Liver (tissue), 9 donors: ENCODE results near the gene B3GALT5. TPM values are rescaled to one million over a fixed set of nuclear protein-coding genes. Genes with fewer than 3 reads are reported as not detected.

Experiments used
- DNase-seq: peaks from one replicate; pipeline ENCODE4 v3.0.0-alpha.2; 2017; ENCODE audit warnings: low spot score
- H3K27ac ChIP-seq, 2 donors: one replicate each; pipeline ENCODE4 v1.7.0; 2013; ENCODE audit warnings: inconsistent platforms in 2 of 2, low read length in 2 of 2, control low read depth in 1 of 2, low read depth in 1 of 2, mild to moderate bottlenecking in 1 of 2
- H3K27me3 ChIP-seq, 4 donors: one replicate each; pipeline versions ENCODE4 v1.6.1 to v1.7.0; 2013; ENCODE audit warnings: low read length in 3 of 4, inconsistent platforms in 1 of 4, mild to moderate bottlenecking in 1 of 4, moderate library complexity in 1 of 4; ENCODE audit not compliant: control insufficient read depth in 4 of 4, insufficient read depth in 4 of 4
- H3K36me3 ChIP-seq, 4 donors: one replicate each; pipeline versions ENCODE4 v1.6.1 to v1.7.0; 2013; ENCODE audit warnings: low read length in 3 of 4, mild to moderate bottlenecking in 3 of 4, low read depth in 1 of 4, moderate library complexity in 1 of 4; ENCODE audit not compliant: control insufficient read depth in 4 of 4, insufficient read depth in 3 of 4
- H3K4me1 ChIP-seq, 4 donors: one replicate each; pipeline versions ENCODE4 v1.6.1 to v1.7.0; 2013; ENCODE audit warnings: low read length in 3 of 4, mild to moderate bottlenecking in 3 of 4, moderate library complexity in 1 of 4; ENCODE audit not compliant: control insufficient read depth in 4 of 4, insufficient read depth in 4 of 4
- H3K4me3 ChIP-seq, 3 donors: one replicate each; pipeline versions ENCODE4 v1.6.1 to v1.7.0; 2013; ENCODE audit warnings: low read length in 3 of 3, control low read depth in 1 of 3, low read depth in 1 of 3, mild to moderate bottlenecking in 1 of 3
- H3K9ac ChIP-seq, 2 donors: one replicate each; pipeline ENCODE4 v1.7.0; 2013; ENCODE audit warnings: low read length in 2 of 2, mild to moderate bottlenecking in 2 of 2, moderate library complexity in 2 of 2, control low read depth in 1 of 2, low read depth in 1 of 2
- H3K9me3 ChIP-seq, 4 donors: one replicate each; pipeline versions ENCODE4 v1.6.1 to v1.7.0; 2013; ENCODE audit warnings: low read length in 3 of 4; ENCODE audit not compliant: control insufficient read depth in 4 of 4
- EGR1 ChIP-seq, 2 donors: IDR thresholded peaks; 2 replicates each; pipeline ENCODE4 v1.6.1; 2016 to 2018; ENCODE audit warnings: antibody characterized with exemption in 2 of 2, low read depth in 2 of 2
- FOXA1 ChIP-seq: IDR thresholded peaks from 2 replicates; pipeline ENCODE4 v1.6.1; 2016; ENCODE audit warnings: antibody characterized with exemption
- FOXA2 ChIP-seq: IDR thresholded peaks from 2 replicates; pipeline ENCODE4 v1.6.1; 2016; ENCODE audit warnings: antibody characterized with exemption
- GABPA ChIP-seq, 2 donors: IDR thresholded peaks in 1 of 2; conservative IDR thresholded peaks in 1 of 2; 2 replicates each; pipeline ENCODE4 v1.6.1; 2016; ENCODE audit warnings: antibody characterized with exemption in 2 of 2, mild to moderate bottlenecking in 1 of 2, moderate library complexity in 1 of 2
- HNF4A ChIP-seq, 2 donors: conservative IDR thresholded peaks; 2 replicates each; pipeline ENCODE4 v1.6.1; 2016; ENCODE audit warnings: antibody characterized with exemption in 2 of 2, mild to moderate bottlenecking in 2 of 2
- HNF4G ChIP-seq: IDR thresholded peaks from 2 replicates; pipeline ENCODE4 v1.6.1; 2016; ENCODE audit warnings: antibody characterized with exemption
- JUND ChIP-seq, 2 donors: IDR thresholded peaks; 2 replicates each; pipeline ENCODE4 v1.6.1; 2016; ENCODE audit warnings: antibody characterized with exemption in 2 of 2
- NR2F2 ChIP-seq: IDR thresholded peaks from 2 replicates; pipeline ENCODE4 v1.6.1; 2016; ENCODE audit warnings: antibody characterized with exemption
- RAD21 ChIP-seq, 2 donors: IDR thresholded peaks; 2 replicates each; pipeline ENCODE4 v1.6.1; 2016; ENCODE audit warnings: antibody characterized with exemption in 2 of 2, mild to moderate bottlenecking in 2 of 2
- RXRA ChIP-seq, 2 donors: IDR thresholded peaks; 2 replicates each; pipeline ENCODE4 v1.6.1; 2017 to 2018; ENCODE audit warnings: antibody characterized with exemption in 2 of 2, mild to moderate bottlenecking in 1 of 2
- SP1 ChIP-seq: IDR thresholded peaks from 2 replicates; pipeline ENCODE4 v1.6.1; 2018; ENCODE audit warnings: antibody characterized with exemption, mild to moderate bottlenecking
- TAF1 ChIP-seq: conservative IDR thresholded peaks from 2 replicates; pipeline ENCODE4 v1.6.1; 2016; ENCODE audit warnings: antibody characterized with exemption, mild to moderate bottlenecking
- YY1 ChIP-seq: IDR thresholded peaks from 2 replicates; pipeline ENCODE4 v1.6.1; 2016; ENCODE audit warnings: antibody characterized with exemption, mild to moderate bottlenecking
- WGBS: extraction: QIAGEN DNeasy Blood & Tissue Kit; methylation state at CpG from one replicate; pipeline ENCODE4 v1.1.7; 2013; 5-methylcytosine and 5-hydroxymethylcytosine counted together
- polyA plus RNA-seq, 2 donors: library from polyadenylated mRNA; stranded (reverse) in 1 of 2; unstranded in 1 of 2; fragments of 200-250 nt in 1 of 2; fragments of >200 nt in 1 of 2; fragmentation: Nextera tagmentation in 1 of 2; extraction: Ambion mirVana in 1 of 2; gene quantifications; one replicate each; pipeline versions ENCODE4 v1.2.1 to v1.2.3, GENCODE V29; 2013 to 2015
- total RNA-seq, 2 donors: library from RNA; depleted of rRNA; stranded (reverse); fragments of >200 nt; gene quantifications; one replicate each; pipeline ENCODE4 v1.2.3, GENCODE V29; 2014
- TF ChIP-seq, protein P1 (sequence below): IDR thresholded peaks from 2 replicates; pipeline ENCODE4 v1.6.1; 2016; ENCODE audit warnings: antibody characterized with exemption, mild to moderate bottlenecking
- TF ChIP-seq, protein P2 (sequence below): IDR thresholded peaks from 2 replicates; pipeline ENCODE4 v1.6.1; 2016; ENCODE audit warnings: antibody characterized with exemption
- TF ChIP-seq, protein P3 (sequence below): fragments of 150-350 bp; IDR thresholded peaks from 2 replicates; pipeline ENCODE4 v1.5.1; 2017; ENCODE audit warnings: improper control_type of control experiment, low read depth, low read length; ENCODE audit not compliant: missing input control
- TF ChIP-seq, protein P4 (sequence below): IDR thresholded peaks from 2 replicates; pipeline ENCODE4 v1.6.1; 2016; ENCODE audit warnings: antibody characterized with exemption
- TF ChIP-seq, protein P5 (sequence below): IDR thresholded peaks from 2 replicates; pipeline ENCODE4 v1.6.1; 2016; ENCODE audit warnings: antibody characterized with exemption
- donor health status: healthy.
- donor health status: healthy.
- donor health status: healthy.
- donor health status: healthy.
- donor health status: healthy.

The B3GALT5 gene
- total and polyA plus RNA-seq, 4 donors: 0.05 to 0.33 (median 0.10) TPM

DNA sequence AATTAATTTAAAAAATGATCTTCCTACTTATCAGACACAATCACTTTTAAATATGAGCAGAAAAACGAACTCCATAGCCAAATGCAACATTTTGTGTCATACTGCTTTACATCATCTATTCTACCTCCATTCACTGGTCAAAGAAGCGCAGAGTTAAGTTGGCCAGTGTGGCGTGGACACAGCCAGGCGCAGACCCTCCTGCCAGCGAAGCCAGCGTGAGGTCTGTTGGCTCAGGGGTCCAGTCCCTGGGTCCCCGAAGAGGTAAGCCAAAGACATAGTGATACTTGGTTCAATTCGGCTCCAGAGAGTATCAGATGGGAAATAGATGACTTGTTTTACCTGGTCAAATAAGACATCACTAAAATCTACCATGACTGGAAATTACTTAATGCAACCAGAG lies 59.2 kb downstream of the B3GALT5 start:
- DNase-seq: no peak
- Histone ChIP-seq H3K4me3 (no peak overlapping the region), H3K4me1 (no peaks in the 10 kb centered on the region), H3K9me3 (no peaks in the 10 kb centered on the region), H3K9ac (no peak overlapping the region), H3K36me3 (no peaks in the 10 kb centered on the region), H3K27ac (no peak overlapping the region), H3K27me3 (peaks cover 0 to 5% (median 0%) of the 10 kb centered on the region in 4 donors)
- WGBS: 83% methylated on average over 8 of the region's 8 CpGs
- no peak for TF ChIP-seq RXRA (IDR thresholded peaks at IDR 0.05)
- no peak for TF ChIP-seq RAD21 (IDR thresholded peaks at IDR 0.05)
- TF ChIP-seq GABPA (IDR thresholded peaks at IDR 0.05 in 1 of 2, conservative IDR thresholded peaks at IDR 0.05 in 1 of 2): no peak
- no peak for TF ChIP-seq NR2F2
- TF ChIP-seq, protein P1, sequence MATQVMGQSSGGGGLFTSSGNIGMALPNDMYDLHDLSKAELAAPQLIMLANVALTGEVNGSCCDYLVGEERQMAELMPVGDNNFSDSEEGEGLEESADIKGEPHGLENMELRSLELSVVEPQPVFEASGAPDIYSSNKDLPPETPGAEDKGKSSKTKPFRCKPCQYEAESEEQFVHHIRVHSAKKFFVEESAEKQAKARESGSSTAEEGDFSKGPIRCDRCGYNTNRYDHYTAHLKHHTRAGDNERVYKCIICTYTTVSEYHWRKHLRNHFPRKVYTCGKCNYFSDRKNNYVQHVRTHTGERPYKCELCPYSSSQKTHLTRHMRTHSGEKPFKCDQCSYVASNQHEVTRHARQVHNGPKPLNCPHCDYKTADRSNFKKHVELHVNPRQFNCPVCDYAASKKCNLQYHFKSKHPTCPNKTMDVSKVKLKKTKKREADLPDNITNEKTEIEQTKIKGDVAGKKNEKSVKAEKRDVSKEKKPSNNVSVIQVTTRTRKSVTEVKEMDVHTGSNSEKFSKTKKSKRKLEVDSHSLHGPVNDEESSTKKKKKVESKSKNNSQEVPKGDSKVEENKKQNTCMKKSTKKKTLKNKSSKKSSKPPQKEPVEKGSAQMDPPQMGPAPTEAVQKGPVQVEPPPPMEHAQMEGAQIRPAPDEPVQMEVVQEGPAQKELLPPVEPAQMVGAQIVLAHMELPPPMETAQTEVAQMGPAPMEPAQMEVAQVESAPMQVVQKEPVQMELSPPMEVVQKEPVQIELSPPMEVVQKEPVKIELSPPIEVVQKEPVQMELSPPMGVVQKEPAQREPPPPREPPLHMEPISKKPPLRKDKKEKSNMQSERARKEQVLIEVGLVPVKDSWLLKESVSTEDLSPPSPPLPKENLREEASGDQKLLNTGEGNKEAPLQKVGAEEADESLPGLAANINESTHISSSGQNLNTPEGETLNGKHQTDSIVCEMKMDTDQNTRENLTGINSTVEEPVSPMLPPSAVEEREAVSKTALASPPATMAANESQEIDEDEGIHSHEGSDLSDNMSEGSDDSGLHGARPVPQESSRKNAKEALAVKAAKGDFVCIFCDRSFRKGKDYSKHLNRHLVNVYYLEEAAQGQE: no peak
- TF ChIP-seq FOXA2: no peak
- TF ChIP-seq HNF4A (conservative IDR thresholded peaks at IDR 0.05): no peak
- TF ChIP-seq FOXA1: no peak
- TF ChIP-seq, protein P2, sequence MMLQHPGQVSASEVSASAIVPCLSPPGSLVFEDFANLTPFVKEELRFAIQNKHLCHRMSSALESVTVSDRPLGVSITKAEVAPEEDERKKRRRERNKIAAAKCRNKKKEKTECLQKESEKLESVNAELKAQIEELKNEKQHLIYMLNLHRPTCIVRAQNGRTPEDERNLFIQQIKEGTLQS: no peak
- TF ChIP-seq HNF4G: no peak
- no peak for TF ChIP-seq JUND (IDR thresholded peaks at IDR 0.05)
- TF ChIP-seq, protein P3, sequence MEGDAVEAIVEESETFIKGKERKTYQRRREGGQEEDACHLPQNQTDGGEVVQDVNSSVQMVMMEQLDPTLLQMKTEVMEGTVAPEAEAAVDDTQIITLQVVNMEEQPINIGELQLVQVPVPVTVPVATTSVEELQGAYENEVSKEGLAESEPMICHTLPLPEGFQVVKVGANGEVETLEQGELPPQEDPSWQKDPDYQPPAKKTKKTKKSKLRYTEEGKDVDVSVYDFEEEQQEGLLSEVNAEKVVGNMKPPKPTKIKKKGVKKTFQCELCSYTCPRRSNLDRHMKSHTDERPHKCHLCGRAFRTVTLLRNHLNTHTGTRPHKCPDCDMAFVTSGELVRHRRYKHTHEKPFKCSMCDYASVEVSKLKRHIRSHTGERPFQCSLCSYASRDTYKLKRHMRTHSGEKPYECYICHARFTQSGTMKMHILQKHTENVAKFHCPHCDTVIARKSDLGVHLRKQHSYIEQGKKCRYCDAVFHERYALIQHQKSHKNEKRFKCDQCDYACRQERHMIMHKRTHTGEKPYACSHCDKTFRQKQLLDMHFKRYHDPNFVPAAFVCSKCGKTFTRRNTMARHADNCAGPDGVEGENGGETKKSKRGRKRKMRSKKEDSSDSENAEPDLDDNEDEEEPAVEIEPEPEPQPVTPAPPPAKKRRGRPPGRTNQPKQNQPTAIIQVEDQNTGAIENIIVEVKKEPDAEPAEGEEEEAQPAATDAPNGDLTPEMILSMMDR: no peak
- TF ChIP-seq EGR1 (IDR thresholded peaks at IDR 0.05; ENCODE audit: low read depth in 2 of 2): no peak
- TF ChIP-seq TAF1: no peak
- TF ChIP-seq, protein P4, sequence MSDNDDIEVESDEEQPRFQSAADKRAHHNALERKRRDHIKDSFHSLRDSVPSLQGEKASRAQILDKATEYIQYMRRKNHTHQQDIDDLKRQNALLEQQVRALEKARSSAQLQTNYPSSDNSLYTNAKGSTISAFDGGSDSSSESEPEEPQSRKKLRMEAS: no peak
- TF ChIP-seq, protein P5, sequence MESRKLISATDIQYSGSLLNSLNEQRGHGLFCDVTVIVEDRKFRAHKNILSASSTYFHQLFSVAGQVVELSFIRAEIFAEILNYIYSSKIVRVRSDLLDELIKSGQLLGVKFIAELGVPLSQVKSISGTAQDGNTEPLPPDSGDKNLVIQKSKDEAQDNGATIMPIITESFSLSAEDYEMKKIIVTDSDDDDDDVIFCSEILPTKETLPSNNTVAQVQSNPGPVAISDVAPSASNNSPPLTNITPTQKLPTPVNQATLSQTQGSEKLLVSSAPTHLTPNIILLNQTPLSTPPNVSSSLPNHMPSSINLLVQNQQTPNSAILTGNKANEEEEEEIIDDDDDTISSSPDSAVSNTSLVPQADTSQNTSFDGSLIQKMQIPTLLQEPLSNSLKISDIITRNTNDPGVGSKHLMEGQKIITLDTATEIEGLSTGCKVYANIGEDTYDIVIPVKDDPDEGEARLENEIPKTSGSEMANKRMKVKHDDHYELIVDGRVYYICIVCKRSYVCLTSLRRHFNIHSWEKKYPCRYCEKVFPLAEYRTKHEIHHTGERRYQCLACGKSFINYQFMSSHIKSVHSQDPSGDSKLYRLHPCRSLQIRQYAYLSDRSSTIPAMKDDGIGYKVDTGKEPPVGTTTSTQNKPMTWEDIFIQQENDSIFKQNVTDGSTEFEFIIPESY: no peak
- TF ChIP-seq SP1: no peak
- no peak for TF ChIP-seq YY1
